Body of pancreas (tissue), 4 donors: ENCODE data around the gene TPGS2. TPM values are rescaled to one million over a fixed set of nuclear protein-coding genes. Genes with fewer than 3 reads are reported as not detected.

Source experiments
- ATAC-seq: fragments of 150-250 bp; one replicate; pipeline ENCODE4 v1.9.1; 2016
- DNase-seq, 4 donors: peaks; one replicate each; pipeline ENCODE4 v3.0.0-alpha.2; 2019
- H3K27ac ChIP-seq, 4 donors: fragments of 200-600 bp; sonication (generic); 1 replicate in 3 of 4; 2 replicates in 1 of 4; pipeline versions ENCODE4 v1.5.1 to v1.6.1; 2016 to 2019; ENCODE audit warnings: mild to moderate bottlenecking in 1 of 4, mixed read lengths in 1 of 4, moderate library complexity in 1 of 4
- H3K27me3 ChIP-seq, 2 donors: fragments of 200-600 bp; sonication (generic); one replicate each; pipeline ENCODE4 v1.6.0; 2016; ENCODE audit warnings: mild to moderate bottlenecking in 1 of 2
- H3K36me3 ChIP-seq, 2 donors: fragments of 200-600 bp; sonication (generic); replicated peaks in 1 of 2; 2 replicates each; pipeline ENCODE4 v1.5.1; 2016; ENCODE audit warnings: low read depth in 2 of 2; ENCODE audit not compliant: insufficient read depth in 1 of 2
- H3K4me1 ChIP-seq: fragments of 200-600 bp; sonication (generic); one replicate; pipeline ENCODE4 v1.6.0; 2016
- H3K4me3 ChIP-seq, 2 donors: fragments of 200-600 bp; sonication (generic); 1 replicate in 1 of 2; 2 replicates in 1 of 2; pipeline ENCODE4 v1.5.1; 2016 to 2019
- H3K9me3 ChIP-seq, 3 donors: fragments of 200-600 bp; sonication (generic); 1 replicate in 2 of 3; 2 replicates in 1 of 3; pipeline ENCODE4 v1.5.1; 2016
- POLR2A ChIP-seq, 3 donors: fragments of 450-650 bp; IDR thresholded peaks; one replicate each; pipeline ENCODE4 v1.6.1; 2016; ENCODE audit warnings: antibody characterized with exemption in 3 of 3, mild to moderate bottlenecking in 2 of 3
- WGBS, 2 donors: methylation state at CpG; one replicate each; pipeline ENCODE4 v1.1.5; 2017; 5-methylcytosine and 5-hydroxymethylcytosine counted together
- intact Hi-C: fragments of 100-400 bp; cut with DNase I; formaldehyde crosslinking; loops from one replicate; pipeline ENCODE4 v1.15.1; 2023
- total RNA-seq, 2 donors: library from RNA; depleted of rRNA; stranded (reverse); fragments of >200 nt; gene quantifications; one replicate each; pipeline ENCODE4 v1.1.0, GENCODE V29; 2016
- TF ChIP-seq, protein P1 (sequence below), 7 experiments: fragments of 450-650 bp in 4 of 7; fragments of 200-600 bp in 3 of 7; sonication (generic) in 3 of 7; IDR thresholded peaks; one replicate each; pipeline ENCODE4 v1.5.1; 2016 to 2019; ENCODE audit warnings: antibody characterized with exemption in 7 of 7

TPGS2 gene
- total RNA-seq, 2 donors from 2014 or later, result 32.2 to 33.9 TPM

DNA sequence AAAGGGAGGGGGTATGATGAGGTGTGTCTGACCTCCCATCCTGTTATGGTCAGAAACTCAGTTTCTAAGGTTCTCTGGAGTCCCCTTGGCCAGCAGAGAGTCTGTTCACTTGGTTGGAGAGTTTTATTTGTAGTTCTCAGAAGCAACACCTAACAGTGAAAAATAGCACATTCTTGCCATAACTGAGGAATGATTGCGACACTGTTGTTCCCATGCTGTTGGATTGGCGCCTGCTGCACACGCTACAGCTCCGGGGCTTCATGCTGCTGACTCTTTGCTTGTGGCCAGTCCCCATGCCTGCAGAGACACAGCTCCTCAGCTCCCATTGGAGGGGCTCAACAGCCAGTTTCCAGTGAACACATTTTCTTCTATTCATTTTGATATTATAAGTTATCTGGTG is 42.1 kb downstream of the TPGS2 start:
- Histone ChIP-seq H3K4me1 (peaks cover 7% of the 10 kb centered on the region), H3K27ac (peak overlapping the region; percentile 53 to 66 (median 61)), H3K4me3 (no peak overlapping the region), H3K36me3 (no peaks in the 10 kb centered on the region), H3K27me3 (no peaks in the 10 kb centered on the region), H3K9me3 (no peaks in the 10 kb centered on the region)
- intact Hi-C loops, result no loop called here
- TF ChIP-seq, protein P1, sequence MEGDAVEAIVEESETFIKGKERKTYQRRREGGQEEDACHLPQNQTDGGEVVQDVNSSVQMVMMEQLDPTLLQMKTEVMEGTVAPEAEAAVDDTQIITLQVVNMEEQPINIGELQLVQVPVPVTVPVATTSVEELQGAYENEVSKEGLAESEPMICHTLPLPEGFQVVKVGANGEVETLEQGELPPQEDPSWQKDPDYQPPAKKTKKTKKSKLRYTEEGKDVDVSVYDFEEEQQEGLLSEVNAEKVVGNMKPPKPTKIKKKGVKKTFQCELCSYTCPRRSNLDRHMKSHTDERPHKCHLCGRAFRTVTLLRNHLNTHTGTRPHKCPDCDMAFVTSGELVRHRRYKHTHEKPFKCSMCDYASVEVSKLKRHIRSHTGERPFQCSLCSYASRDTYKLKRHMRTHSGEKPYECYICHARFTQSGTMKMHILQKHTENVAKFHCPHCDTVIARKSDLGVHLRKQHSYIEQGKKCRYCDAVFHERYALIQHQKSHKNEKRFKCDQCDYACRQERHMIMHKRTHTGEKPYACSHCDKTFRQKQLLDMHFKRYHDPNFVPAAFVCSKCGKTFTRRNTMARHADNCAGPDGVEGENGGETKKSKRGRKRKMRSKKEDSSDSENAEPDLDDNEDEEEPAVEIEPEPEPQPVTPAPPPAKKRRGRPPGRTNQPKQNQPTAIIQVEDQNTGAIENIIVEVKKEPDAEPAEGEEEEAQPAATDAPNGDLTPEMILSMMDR (IDR thresholded peaks at IDR 0.05), result no peak
- no peak for TF ChIP-seq POLR2A (IDR thresholded peaks at IDR 0.05)
- DNase-seq, result peak; percentile 33 to 64 (median 62)
- peak; percentile 94 for ATAC-seq
- 45 to 50% methylated on average over 4 of the region's 4 CpGs for WGBS, 2 donors

DNA sequence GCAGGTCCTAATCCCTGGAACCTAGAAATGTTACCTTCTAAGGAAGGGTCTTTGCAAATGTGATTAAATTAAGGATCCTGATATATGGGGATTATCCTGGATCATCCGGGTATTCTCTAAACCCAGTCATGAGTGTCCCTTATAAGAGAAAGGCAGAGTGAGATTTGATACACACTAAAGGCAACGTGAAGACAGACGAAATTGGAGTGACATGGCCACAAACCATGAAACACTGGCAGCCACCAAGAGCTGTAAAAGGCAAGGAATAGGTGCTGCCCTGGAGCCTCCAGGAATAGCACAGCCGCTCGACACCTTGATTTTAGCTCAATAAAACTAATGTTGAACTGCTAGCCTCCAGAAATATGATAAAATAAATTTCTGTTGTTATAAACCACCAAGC is 45.0 kb downstream of the TPGS2 start:
- TF ChIP-seq, protein P1 (IDR thresholded peaks at IDR 0.05), result no peak
- TF ChIP-seq POLR2A (IDR thresholded peaks at IDR 0.05), result no peak
- Histone ChIP-seq H3K4me1 (peaks cover 7% of the 10 kb centered on the region), H3K27me3 (no peaks in the 10 kb centered on the region), H3K27ac (no peak overlapping the region), H3K4me3 (no peak overlapping the region), H3K36me3 (no peaks in the 10 kb centered on the region), H3K9me3 (no peaks in the 10 kb centered on the region)
- ATAC-seq (no peak), DNase-seq (no peak)
- intact Hi-C loops, result no loop called here
- 92 to 95% methylated on average over 5 of the region's 5 CpGs for WGBS, 2 donors

DNA sequence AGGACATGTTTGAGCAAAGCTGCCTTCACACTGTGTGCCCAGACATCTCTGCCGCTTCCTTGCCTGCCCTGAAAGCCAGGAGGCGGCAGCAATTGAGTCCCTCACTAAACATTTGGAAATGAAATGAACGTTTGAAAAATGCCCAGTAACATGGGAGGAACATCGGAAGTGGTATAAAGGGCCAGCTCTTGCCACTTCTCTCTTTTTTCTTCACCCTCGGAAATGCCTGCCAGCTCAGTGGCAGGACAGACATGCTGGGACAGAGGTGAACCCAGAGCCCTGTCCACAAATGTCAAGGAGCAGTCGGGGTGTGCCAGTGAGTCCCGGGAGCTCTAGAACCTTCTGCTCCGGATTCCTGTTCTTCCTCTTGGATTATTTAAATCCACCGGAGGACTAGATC is 46.1 kb downstream of the TPGS2 start:
- Histone ChIP-seq H3K4me3 (no peak overlapping the region), H3K4me1 (peaks cover 7% of the 10 kb centered on the region), H3K9me3 (no peaks in the 10 kb centered on the region), H3K36me3 (no peaks in the 10 kb centered on the region), H3K27ac (no peak overlapping the region), H3K27me3 (no peaks in the 10 kb centered on the region)
- DNase-seq, result no peak
- intact Hi-C loops, result no loop called here
- WGBS, 2 donors, result 76 to 85% methylated on average over 9 of the region's 9 CpGs
- no peak for TF ChIP-seq POLR2A (IDR thresholded peaks at IDR 0.05)
- TF ChIP-seq, protein P1 (IDR thresholded peaks at IDR 0.05), result no peak
- no peak for ATAC-seq

DNA sequence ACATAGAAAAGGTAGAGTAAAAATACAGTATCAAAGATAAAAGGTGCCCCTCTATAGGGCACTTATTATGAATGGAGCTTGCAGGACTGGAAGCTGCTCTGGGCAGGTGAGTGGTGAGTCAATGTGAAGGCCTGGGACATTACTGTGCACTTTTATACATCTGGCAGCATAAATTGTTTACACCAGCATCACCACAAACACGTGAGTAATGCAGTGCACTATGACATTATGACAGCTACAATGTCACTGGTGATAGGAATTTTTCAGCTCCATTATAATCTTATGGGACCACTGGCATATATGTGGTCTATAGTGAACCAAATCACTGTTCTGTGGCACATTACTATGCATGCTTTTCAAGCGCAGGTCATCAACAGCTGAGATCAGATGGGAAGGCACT is 48.1 kb downstream of the TPGS2 start:
- no peaks in the 10 kb centered on the region for H3K36me3 ChIP-seq
- H3K27ac ChIP-seq, result no peak overlapping the region
- no peaks in the 10 kb centered on the region for H3K4me1 ChIP-seq
- no peak overlapping the region for H3K4me3 ChIP-seq
- H3K9me3 ChIP-seq, result no peaks in the 10 kb centered on the region
- no peak for DNase-seq
- no peak for TF ChIP-seq POLR2A (IDR thresholded peaks at IDR 0.05)
- TF ChIP-seq, protein P1 (IDR thresholded peaks at IDR 0.05), result no peak
- no peaks in the 10 kb centered on the region for H3K27me3 ChIP-seq
- intact Hi-C loops, result no loop called here
- no peak for ATAC-seq
- WGBS, 2 donors, result 65 to 80% methylated on average over 2 of the region's 2 CpGs

DNA sequence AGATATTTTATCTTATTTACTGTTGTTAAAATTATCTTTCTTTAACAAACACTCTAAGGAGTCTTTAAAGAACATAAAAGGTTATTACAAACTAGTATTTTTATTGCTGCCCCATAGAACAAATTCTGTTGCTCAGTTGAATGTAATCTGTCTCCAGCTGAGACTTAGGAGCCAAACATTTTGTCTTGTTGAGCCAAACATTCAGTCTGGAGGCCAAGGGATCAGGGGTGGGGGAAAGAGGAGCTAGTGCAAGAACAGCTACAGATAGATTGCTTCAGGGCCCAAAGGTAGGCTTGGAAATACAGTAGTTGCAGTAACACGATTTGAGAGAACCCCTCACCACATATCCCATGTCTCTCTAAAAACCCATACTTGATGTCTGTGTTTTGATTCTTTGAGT is 51.2 kb downstream of the TPGS2 start:
- intact Hi-C loops, result no loop called here
- no peaks in the 10 kb centered on the region for H3K36me3 ChIP-seq
- no peaks in the 10 kb centered on the region for H3K9me3 ChIP-seq
- TF ChIP-seq, protein P1 (IDR thresholded peaks at IDR 0.05), result no peak
- no peak for TF ChIP-seq POLR2A (IDR thresholded peaks at IDR 0.05)
- no peak overlapping the region for H3K4me3 ChIP-seq
- H3K27ac ChIP-seq, result no peak overlapping the region
- H3K27me3 ChIP-seq, result no peaks in the 10 kb centered on the region
- DNase-seq (no peak), ATAC-seq (no peak)
- H3K4me1 ChIP-seq, result peaks cover 5% of the 10 kb centered on the region
- WGBS, 2 donors, result 82 to 89% methylated on average over 1 of the region's 1 CpG
